Measurements from ENCODE around the gene CGN.

- TF ChIP-seq CTCF (IDR thresholded peaks at IDR 0.05; ENCODE audit: low read depth, low read length) (no peak), POLR2A (IDR thresholded peaks at IDR 0.05; ENCODE audit: extremely low read depth, insufficient read length) (no peak), MYC (IDR thresholded peaks at IDR 0.05; ENCODE audit: low read depth, low read length) (no peak), MAX (IDR thresholded peaks at IDR 0.05; ENCODE audit: low read depth, low read length) (no peak)
Measured at GRCh38 chr1:151513626-151514121, 2.5 kb downstream of the CGN start.
